ENCODE data around the gene BCAT1. TPM values are rescaled to one million over a fixed set of nuclear protein-coding genes. Genes with fewer than 3 reads are reported as not detected.
"Not testable (repeated sequence)": the region's sequence is repeated elsewhere in the genome, so short reads cannot be mapped to it uniquely, and the experiment has no call there.

Gene BCAT1
- total RNA-seq, 1 experiment from 2014 or later = 5.8 TPM

- no peak overlapping the region for H3K27ac ChIP-seq (ENCODE audit: low read length)
- TF ChIP-seq TCF7L2 (IDR thresholded peaks at IDR 0.05; ENCODE audit: low read depth, low read length) (no peak), SIN3A (IDR thresholded peaks at IDR 0.05; ENCODE audit: borderline replicate concordance, insufficient read depth, low read depth, low read length) (no peak), CTCF (IDR thresholded peaks at IDR 0.05) (no peak), POLR2AphosphoS5 (IDR thresholded peaks at IDR 0.05; ENCODE audit: low read depth, low read length) (no peak), REST (IDR thresholded peaks at IDR 0.05; ENCODE audit: insufficient read depth in 1 of 2, low read depth in 2 of 2, low read length in 1 of 2) (no peak)
- ATAC-seq (no peak), DNase-seq (ENCODE audit: low read depth, low spot score) (no peak)
- no peaks in the 10 kb centered on the region for H3K27me3 ChIP-seq (ENCODE audit: control insufficient read depth, insufficient read depth, low read length)
- no peaks in the 10 kb centered on the region for H3K4me1 ChIP-seq (ENCODE audit: control insufficient read depth, insufficient read depth, low read length)
- in situ Hi-C loops (cut with HindIII; ENCODE audit: low pct_unique_long_range_greater_than_20kb, low sequenced_read_pairs) = no loop called here
- CTCF ChIA-PET = no interaction called here
- BruUV-seq (replicated peaks) = no TSS peak
- H3K4me3 ChIP-seq (ENCODE audit: low read depth in 2 of 2, low read length in 2 of 2) = no peak overlapping the region
- H3K9me3 ChIP-seq (ENCODE audit: control insufficient read depth, insufficient read depth, low read depth, low read length) = no peaks in the 10 kb centered on the region
- intact Hi-C loops (cut with micrococcal nuclease; ENCODE audit: unreplicated experiment) = no loop called here
- no peaks in the 10 kb centered on the region for H3K36me3 ChIP-seq (ENCODE audit: control insufficient read depth, insufficient read depth, low read length)
- POLR2A ChIA-PET = no interaction called here
Observed at GRCh38 chr12:24931666-24932405, 17.1 kb downstream of the BCAT1 start.

GRCh38 chr12:24929953-24930352 lies 18.9 kb downstream of the BCAT1 start:
- ChIA-PET CTCF (interaction anchor here (0.8 kb wide), 1 partner anchor 225 kb away, joined by 11 read pairs; no protein-coding TSS in a partner anchor), POLR2A (no interaction called here)
- no peaks in the 10 kb centered on the region for H3K4me1 ChIP-seq (ENCODE audit: control insufficient read depth, insufficient read depth, low read length)
- H3K27me3 ChIP-seq (ENCODE audit: control insufficient read depth, insufficient read depth, low read length) = no peaks in the 10 kb centered on the region
- TF ChIP-seq REST (IDR thresholded peaks at IDR 0.05; ENCODE audit: insufficient read depth in 1 of 2, low read depth in 2 of 2, low read length in 1 of 2) (no peak), POLR2AphosphoS5 (IDR thresholded peaks at IDR 0.05; ENCODE audit: low read depth, low read length) (no peak), CTCF (IDR thresholded peaks at IDR 0.05) (no peak), SIN3A (IDR thresholded peaks at IDR 0.05; ENCODE audit: borderline replicate concordance, insufficient read depth, low read depth, low read length) (no peak), TCF7L2 (IDR thresholded peaks at IDR 0.05; ENCODE audit: low read depth, low read length) (no peak)
- DNase-seq (ENCODE audit: low read depth, low spot score) (no peak), ATAC-seq (no peak)
- H3K9me3 ChIP-seq (ENCODE audit: control insufficient read depth, insufficient read depth, low read depth, low read length) = no peaks in the 10 kb centered on the region
- no TSS peak for BruUV-seq (replicated peaks)
- intact Hi-C loops (cut with micrococcal nuclease; ENCODE audit: unreplicated experiment) (no loop called here), in situ Hi-C loops (cut with HindIII; ENCODE audit: low pct_unique_long_range_greater_than_20kb, low sequenced_read_pairs) (no loop called here)
- no peak overlapping the region for H3K4me3 ChIP-seq (ENCODE audit: low read depth in 2 of 2, low read length in 2 of 2)
- H3K36me3 ChIP-seq (ENCODE audit: control insufficient read depth, insufficient read depth, low read length) = no peaks in the 10 kb centered on the region
- H3K27ac ChIP-seq (ENCODE audit: low read length) = no peak overlapping the region

GRCh38 chr12:24928533-24929306 lies 20.2 kb downstream of the BCAT1 start:
- ATAC-seq; intact Hi-C loops (cut with micrococcal nuclease; ENCODE audit: unreplicated experiment); CTCF ChIA-PET; H3K9me3 ChIP-seq (ENCODE audit: control insufficient read depth, insufficient read depth, low read depth, low read length); H3K4me1 ChIP-seq (ENCODE audit: control insufficient read depth, insufficient read depth, low read length); BruUV-seq (replicated peaks); H3K4me3 ChIP-seq (ENCODE audit: low read depth in 2 of 2, low read length in 2 of 2); H3K27ac ChIP-seq (ENCODE audit: low read length); in situ Hi-C loops (cut with HindIII; ENCODE audit: low pct_unique_long_range_greater_than_20kb, low sequenced_read_pairs); H3K27me3 ChIP-seq (ENCODE audit: control insufficient read depth, insufficient read depth, low read length); POLR2A ChIA-PET; H3K36me3 ChIP-seq (ENCODE audit: control insufficient read depth, insufficient read depth, low read length); DNase-seq (ENCODE audit: low read depth, low spot score): not testable (repeated sequence)
